ENCODE measurements around the gene CD300H. TPM values are rescaled to one million over a fixed set of nuclear protein-coding genes. Genes with fewer than 3 reads are reported as not detected.
A peak's percentile ranks its signal among the peaks of the same experiment; 100 is the strongest.

Gene CD300H
- total RNA-seq, 1 donor from 2014 or later = not detected

DNA sequence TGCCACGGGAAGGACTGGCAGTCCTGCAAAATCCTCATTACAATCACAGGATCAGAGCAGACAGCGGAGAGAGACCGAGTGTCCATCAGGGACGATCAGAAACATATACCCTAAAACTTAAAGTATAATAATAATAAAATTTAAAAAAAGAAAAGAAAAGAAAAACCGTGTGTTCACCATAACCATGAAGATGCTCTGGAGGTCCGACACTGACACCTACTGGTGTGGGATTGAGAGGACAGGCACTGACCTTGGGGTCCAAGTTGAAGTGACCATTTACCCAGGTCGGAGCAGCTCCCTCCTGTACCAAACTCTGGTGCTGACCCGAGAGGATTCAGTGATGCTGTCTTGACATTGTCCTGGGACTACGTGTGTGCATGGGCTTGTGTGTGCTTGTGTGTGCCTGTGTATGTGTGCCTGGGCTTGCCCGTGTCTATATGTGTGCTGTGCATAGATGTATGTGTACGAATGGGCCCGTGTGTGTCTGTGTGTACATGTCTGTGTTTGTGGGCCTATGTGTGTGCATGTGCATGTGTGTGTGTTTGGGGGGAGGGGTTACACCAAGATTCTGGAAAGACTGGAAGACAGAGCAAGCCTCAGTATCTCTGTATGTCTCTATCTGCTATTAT is 34.7 kb upstream of the CD300H start:
- H3K4me2 ChIP-seq = no peak overlapping the region
- TF ChIP-seq, protein P1, sequence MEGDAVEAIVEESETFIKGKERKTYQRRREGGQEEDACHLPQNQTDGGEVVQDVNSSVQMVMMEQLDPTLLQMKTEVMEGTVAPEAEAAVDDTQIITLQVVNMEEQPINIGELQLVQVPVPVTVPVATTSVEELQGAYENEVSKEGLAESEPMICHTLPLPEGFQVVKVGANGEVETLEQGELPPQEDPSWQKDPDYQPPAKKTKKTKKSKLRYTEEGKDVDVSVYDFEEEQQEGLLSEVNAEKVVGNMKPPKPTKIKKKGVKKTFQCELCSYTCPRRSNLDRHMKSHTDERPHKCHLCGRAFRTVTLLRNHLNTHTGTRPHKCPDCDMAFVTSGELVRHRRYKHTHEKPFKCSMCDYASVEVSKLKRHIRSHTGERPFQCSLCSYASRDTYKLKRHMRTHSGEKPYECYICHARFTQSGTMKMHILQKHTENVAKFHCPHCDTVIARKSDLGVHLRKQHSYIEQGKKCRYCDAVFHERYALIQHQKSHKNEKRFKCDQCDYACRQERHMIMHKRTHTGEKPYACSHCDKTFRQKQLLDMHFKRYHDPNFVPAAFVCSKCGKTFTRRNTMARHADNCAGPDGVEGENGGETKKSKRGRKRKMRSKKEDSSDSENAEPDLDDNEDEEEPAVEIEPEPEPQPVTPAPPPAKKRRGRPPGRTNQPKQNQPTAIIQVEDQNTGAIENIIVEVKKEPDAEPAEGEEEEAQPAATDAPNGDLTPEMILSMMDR (IDR thresholded peaks at IDR 0.05) = peak; percentile 66
- TF ChIP-seq EZH2 (IDR thresholded peaks at IDR 0.05) = no peak
- no peak for TF ChIP-seq EZH2phosphoT487 (IDR thresholded peaks at IDR 0.05)
- Mint-ChIP-seq H3K36me3 (no peaks in the 10 kb centered on the region), H3K4me1 (peaks cover 10% of the 10 kb centered on the region), H3K4me3 (no peak overlapping the region), H3K27me3 (ENCODE audit: insufficient read depth, low read depth) (peaks cover 15% of the 10 kb centered on the region), H3K27ac (peak overlapping the region; percentile 6), H3K9me3 (no peaks in the 10 kb centered on the region)
- H2AFZ ChIP-seq (replicated peaks) = no peak overlapping the region
- no peaks in the 10 kb centered on the region for H3K79me2 ChIP-seq (ENCODE audit: low read depth)
- H4K20me1 ChIP-seq (ENCODE audit: low read depth) = no peaks in the 10 kb centered on the region
- H3K27me3 ChIP-seq = peaks cover 3% of the 10 kb centered on the region
- no peaks in the 10 kb centered on the region for H3K9me3 ChIP-seq (ENCODE audit: low read depth)
- H3K36me3 ChIP-seq = no peaks in the 10 kb centered on the region
- no peaks in the 10 kb centered on the region for H3F3A ChIP-seq (ENCODE audit: low read depth)
- peaks cover 7% of the 10 kb centered on the region for H3K4me1 ChIP-seq
- no peak overlapping the region for H3K9ac ChIP-seq
- no peak overlapping the region for H3K4me3 ChIP-seq
- peak; percentile 53 for DNase-seq (ENCODE audit: low spot score)
- H3K27ac ChIP-seq = no peak overlapping the region

DNA sequence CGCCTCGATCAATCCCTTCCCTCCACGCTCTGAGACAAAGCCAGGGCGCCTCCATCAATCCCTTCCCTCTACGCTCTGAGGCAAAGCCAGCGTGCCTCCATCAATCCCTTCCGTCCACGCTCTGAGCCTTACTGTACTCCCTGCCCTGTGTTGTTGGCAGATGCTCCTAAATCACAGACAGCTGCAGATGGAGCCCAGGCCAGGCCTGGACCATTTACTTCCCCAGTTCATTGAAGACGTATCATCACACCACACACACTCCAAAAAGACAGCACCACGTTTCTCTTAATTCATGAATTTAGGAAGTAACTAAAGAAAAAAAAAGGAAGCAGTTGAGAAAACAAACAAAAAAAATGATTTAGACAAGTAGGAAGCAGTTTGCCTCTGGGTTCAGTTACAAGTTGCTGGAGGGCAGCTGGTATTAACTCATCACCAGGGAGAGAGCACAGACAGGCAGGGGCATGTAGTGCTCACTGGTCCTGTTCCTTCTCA is 32.2 kb upstream of the CD300H start:
- Histone ChIP-seq H3K27me3 (no peaks in the 10 kb centered on the region), H3K4me1 (peaks cover 7% of the 10 kb centered on the region), H3K36me3 (no peaks in the 10 kb centered on the region), H3K4me2 (no peak overlapping the region), H3K9ac (no peak overlapping the region), H3K4me3 (no peak overlapping the region), H3K79me2 (ENCODE audit: low read depth) (no peaks in the 10 kb centered on the region), H3F3A (ENCODE audit: low read depth) (no peaks in the 10 kb centered on the region), H4K20me1 (ENCODE audit: low read depth) (no peaks in the 10 kb centered on the region), H3K27ac (no peak overlapping the region), H3K9me3 (ENCODE audit: low read depth) (no peaks in the 10 kb centered on the region), H2AFZ (replicated peaks) (peak overlapping the region; percentile 44)
- peaks cover 6% of the 10 kb centered on the region for H3K4me1 Mint-ChIP-seq
- peaks cover 23% of the 10 kb centered on the region for H3K27me3 Mint-ChIP-seq (ENCODE audit: insufficient read depth, low read depth)
- no peak overlapping the region for H3K27ac Mint-ChIP-seq
- H3K4me3 Mint-ChIP-seq = no peak overlapping the region
- no peak for DNase-seq (ENCODE audit: low spot score)
- no peaks in the 10 kb centered on the region for H3K36me3 Mint-ChIP-seq
- no peaks in the 10 kb centered on the region for H3K9me3 Mint-ChIP-seq
- TF ChIP-seq, protein P1 (IDR thresholded peaks at IDR 0.05) = no peak
- TF ChIP-seq EZH2 (IDR thresholded peaks at IDR 0.05) (no peak), EZH2phosphoT487 (IDR thresholded peaks at IDR 0.05) (no peak)

DNA sequence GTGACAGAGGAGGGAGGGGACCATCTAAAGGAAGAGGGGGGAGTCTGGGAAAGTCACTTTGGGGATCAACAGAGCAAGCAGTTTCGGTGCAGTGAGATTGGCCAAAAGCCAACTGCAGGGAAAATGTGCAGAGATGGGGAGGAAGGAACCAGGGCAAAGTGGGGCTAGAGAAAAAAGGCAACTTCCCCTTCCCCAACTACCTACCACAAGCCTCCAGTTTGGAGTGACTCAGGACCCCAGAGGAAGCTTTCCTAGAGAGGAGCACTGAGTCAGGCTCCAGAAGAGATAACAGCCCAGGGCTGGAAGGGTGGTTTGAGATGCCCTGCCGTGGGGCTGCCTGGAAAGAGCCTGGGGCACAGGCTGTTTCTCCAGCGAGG is 31.7 kb upstream of the CD300H start:
- H3K9me3 Mint-ChIP-seq = no peaks in the 10 kb centered on the region
- H3K4me1 Mint-ChIP-seq = peaks cover 6% of the 10 kb centered on the region
- Histone ChIP-seq H4K20me1 (ENCODE audit: low read depth) (no peaks in the 10 kb centered on the region), H3K4me3 (no peak overlapping the region), H3F3A (ENCODE audit: low read depth) (no peaks in the 10 kb centered on the region), H3K27me3 (no peaks in the 10 kb centered on the region), H3K9ac (no peak overlapping the region), H2AFZ (replicated peaks) (peak overlapping the region; percentile 44), H3K9me3 (ENCODE audit: low read depth) (no peaks in the 10 kb centered on the region), H3K4me1 (peaks cover 7% of the 10 kb centered on the region), H3K36me3 (no peaks in the 10 kb centered on the region), H3K4me2 (no peak overlapping the region), H3K79me2 (ENCODE audit: low read depth) (no peaks in the 10 kb centered on the region), H3K27ac (no peak overlapping the region)
- H3K27me3 Mint-ChIP-seq (ENCODE audit: insufficient read depth, low read depth) = peaks cover 23% of the 10 kb centered on the region
- H3K36me3 Mint-ChIP-seq = no peaks in the 10 kb centered on the region
- DNase-seq (ENCODE audit: low spot score) = no peak
- TF ChIP-seq, protein P1 (IDR thresholded peaks at IDR 0.05) = no peak
- TF ChIP-seq EZH2phosphoT487 (IDR thresholded peaks at IDR 0.05) (no peak), EZH2 (IDR thresholded peaks at IDR 0.05) (no peak)
- H3K27ac Mint-ChIP-seq = no peak overlapping the region
- no peak overlapping the region for H3K4me3 Mint-ChIP-seq

Data from neural progenitor cell (in vitro differentiated cells).